H1 (cell line): Measurements from ENCODE around the gene TERB1. TPM values are rescaled to one million over a fixed set of nuclear protein-coding genes. Genes with fewer than 3 reads are reported as not detected.

Experiments
- EZH2 ChIP-seq: fragments of 200-600 bp; sonication (generic); IDR thresholded peaks from 2 replicates; pipeline ENCODE4 v1.7.1; 2012; ENCODE audit warnings: low read depth, mild to moderate bottlenecking, moderate library complexity, low read length, inconsistent platforms; ENCODE audit not compliant: severe bottlenecking
- polyA plus RNA-seq, 7 experiments: library from polyadenylated mRNA; depleted of rRNA in 3 of 7; stranded (reverse) in 5 of 7; unstranded in 2 of 7; fragments of >200 nt in 5 of 7; fragments of 200-250 nt in 2 of 7; gene quantifications; 1 replicate in 5 of 7; 2 replicates in 1 of 7; 4 replicates in 1 of 7; pipeline versions ENCODE4 v1.2.1 to v1.2.3, GENCODE V29; 2011 to 2013; ENCODE audit warnings: missing spikeins in 2 of 7, mixed read lengths in 2 of 7
- total RNA-seq: library from RNA; stranded (reverse); fragmentation: NEBNext Ultra II Directional; extraction: Animal tissue kit (Norgen Biotek cat#: 25700); gene quantifications from 2 replicates; pipeline ENCODE4 v1.2.1, GENCODE V29; 2021

The TERB1 gene
- total and polyA plus RNA-seq, 2 of the 8 experiments (the other 6 are each of a cell fraction or from before 2014, with no cell fraction given) = not detected

- no peak for TF ChIP-seq EZH2
- TF ChIP-seq, all 59 proteins: peak for 0
These were observed 47.2 kb downstream of the TERB1 start (continued) for GRCh38 chr16:66754211-66754610.
